ENCODE measurements around the gene PPT2.

DNA sequence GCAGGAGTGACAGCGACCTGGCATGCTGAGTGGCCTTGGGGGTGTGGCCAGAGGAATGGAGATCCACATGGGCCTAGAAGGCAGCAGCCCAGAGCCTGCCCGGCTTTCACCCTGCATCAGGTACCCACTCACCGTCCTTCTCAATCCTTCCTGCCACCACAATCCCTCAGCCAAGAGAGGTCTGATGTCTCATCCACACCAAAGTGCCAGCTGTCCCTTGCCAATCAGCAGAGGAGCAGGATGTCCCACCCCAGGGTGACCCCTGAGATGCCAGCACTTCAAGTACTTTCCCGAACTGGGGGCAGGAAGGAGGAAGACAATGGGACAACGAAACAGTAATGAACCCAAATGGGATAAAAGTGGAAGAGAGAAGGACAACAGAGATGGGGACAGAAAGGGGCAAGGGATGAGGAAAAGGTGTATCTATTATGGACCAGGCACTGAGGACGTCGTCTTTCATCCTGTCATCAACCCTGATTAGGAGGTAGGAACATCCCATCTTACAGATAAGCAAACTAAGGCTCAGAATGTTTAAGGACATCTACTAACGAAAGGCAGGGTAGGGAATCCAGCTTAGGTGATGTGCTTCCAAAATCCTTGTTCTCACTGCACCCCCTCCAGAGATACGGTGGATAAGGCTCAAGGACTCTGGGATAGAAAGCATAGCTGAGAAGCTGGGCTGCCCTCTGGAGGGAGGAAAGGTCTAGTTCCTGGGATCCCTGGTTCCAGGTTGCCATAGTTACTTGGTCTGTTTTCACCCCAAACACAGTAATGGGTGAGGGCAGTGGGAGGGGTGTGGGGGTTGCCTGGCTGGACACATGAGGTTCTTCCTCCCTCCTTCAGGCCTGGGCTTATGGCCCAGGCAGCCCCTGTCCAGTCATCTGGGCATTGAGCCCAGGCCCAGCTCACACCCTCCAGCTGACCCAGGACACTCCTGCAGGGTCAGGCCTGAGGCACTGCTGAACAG is 40.3 kb upstream of the PPT2 start:
- TF ChIP-seq, protein P1, sequence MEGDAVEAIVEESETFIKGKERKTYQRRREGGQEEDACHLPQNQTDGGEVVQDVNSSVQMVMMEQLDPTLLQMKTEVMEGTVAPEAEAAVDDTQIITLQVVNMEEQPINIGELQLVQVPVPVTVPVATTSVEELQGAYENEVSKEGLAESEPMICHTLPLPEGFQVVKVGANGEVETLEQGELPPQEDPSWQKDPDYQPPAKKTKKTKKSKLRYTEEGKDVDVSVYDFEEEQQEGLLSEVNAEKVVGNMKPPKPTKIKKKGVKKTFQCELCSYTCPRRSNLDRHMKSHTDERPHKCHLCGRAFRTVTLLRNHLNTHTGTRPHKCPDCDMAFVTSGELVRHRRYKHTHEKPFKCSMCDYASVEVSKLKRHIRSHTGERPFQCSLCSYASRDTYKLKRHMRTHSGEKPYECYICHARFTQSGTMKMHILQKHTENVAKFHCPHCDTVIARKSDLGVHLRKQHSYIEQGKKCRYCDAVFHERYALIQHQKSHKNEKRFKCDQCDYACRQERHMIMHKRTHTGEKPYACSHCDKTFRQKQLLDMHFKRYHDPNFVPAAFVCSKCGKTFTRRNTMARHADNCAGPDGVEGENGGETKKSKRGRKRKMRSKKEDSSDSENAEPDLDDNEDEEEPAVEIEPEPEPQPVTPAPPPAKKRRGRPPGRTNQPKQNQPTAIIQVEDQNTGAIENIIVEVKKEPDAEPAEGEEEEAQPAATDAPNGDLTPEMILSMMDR (IDR thresholded peaks at IDR 0.05), result peak in 1 of 4 experiments; percentile 42
- no peak for TF ChIP-seq POLR2AphosphoS5 (IDR thresholded peaks at IDR 0.05)

Data from prostate gland (tissue), 2 donors.